ENCODE results near the gene SLC48A1.

- TF ChIP-seq REST (IDR thresholded peaks at IDR 0.05; ENCODE audit: low read depth, low read length) (0 out of 2 replicates have a peak, but pooled peaks have one; percentile 24), TAF1 (IDR thresholded peaks at IDR 0.05; ENCODE audit: borderline replicate concordance, low read depth, low read length) (peak; percentile 84), RAD21 (IDR thresholded peaks at IDR 0.05; ENCODE audit: low read length) (no peak), POLR2AphosphoS5 (IDR thresholded peaks at IDR 0.05; ENCODE audit: low read depth, low read length) (peak; percentile 72), MAX (IDR thresholded peaks at IDR 0.05; ENCODE audit: low read depth) (peak; percentile 54), EP300 (IDR thresholded peaks at IDR 0.05; ENCODE audit: borderline replicate concordance in 1 of 2, low read depth in 1 of 2, low read length in 1 of 2) (peak; percentile 11 to 25; a peak in 2 of 4 replicates), GABPA (IDR thresholded peaks at IDR 0.05; ENCODE audit: low read depth) (no peak), CTCF (IDR thresholded peaks at IDR 0.05) (no peak), JUND (IDR thresholded peaks at IDR 0.05) (no peak), RFX5 (IDR thresholded peaks at IDR 0.05; ENCODE audit: low read length) (no peak), FOXM1 (IDR thresholded peaks at IDR 0.05; ENCODE audit: low read depth) (no peak), TCF12 (IDR thresholded peaks at IDR 0.05) (no peak), USF2 (IDR thresholded peaks at IDR 0.05; ENCODE audit: borderline replicate concordance, low read depth, low read length) (no peak)
Observed at GRCh38 chr12:47819896-47820630, 47.0 kb downstream of the SLC48A1 start, which contains the start of gene HDAC7.

All from SK-N-SH (cell line).